SK-N-SH (cell line): ENCODE data around the gene SLC6A9. TPM values are rescaled to one million over a fixed set of nuclear protein-coding genes. Genes with fewer than 3 reads are reported as not detected.

Experiments used
- CTCF ChIA-PET: fragments of 300-600, 350-600 bp; formaldehyde crosslinking; extraction: SDS; loops from one replicate; lab custom pipeline; 2021; lab: Yijun Ruan, JAX
- POLR2A ChIA-PET: fragments of 350-600 bp; sonication (Branson Sonifier 250); formaldehyde crosslinking; extraction: SDS; loops from one replicate; lab custom pipeline; 2020; ENCODE audit warnings: antibody characterized with exemption, inconsistent platforms; lab: Yijun Ruan, JAX
- DNase-seq: peaks from one replicate; pipeline ENCODE4 v3.0.0; 2012
- H2AFZ ChIP-seq: fragments of 200-600 bp; sonication (generic); 2 replicates; pipeline ENCODE4 v1.8.1; 2016; ENCODE audit warnings: antibody characterized with exemption, mild to moderate bottlenecking, low read depth
- H3F3A ChIP-seq: fragments of 200-600 bp; sonication (generic); replicated peaks from 2 replicates; pipeline ENCODE3; 2016; ENCODE audit warnings: antibody characterized with exemption, mild to moderate bottlenecking; ENCODE audit not compliant: insufficient read depth
- H3K27ac ChIP-seq, 2 experiments: fragments of 200-500 bp in 1 of 2; fragments of 200-600 bp in 1 of 2; sonication (Bioruptor generic) in 1 of 2; sonication (generic), shearing (Covaris generic) in 1 of 2; 2 replicates each; pipeline versions ENCODE4 v1.5.1 to v1.6.1; 2014 to 2016; ENCODE audit warnings: low read depth in 2 of 2, inconsistent platforms in 1 of 2, low read length in 1 of 2, mild to moderate bottlenecking in 1 of 2, mixed read lengths in 1 of 2
- H3K27me3 ChIP-seq: fragments of 200-600 bp; sonication (generic), shearing (Covaris generic); 2 replicates; pipeline ENCODE4 v1.6.1; 2016; ENCODE audit warnings: mixed run types; ENCODE audit not compliant: insufficient read depth
- H3K36me3 ChIP-seq, 2 experiments: fragments of 200-500 bp in 1 of 2; fragments of 200-600 bp in 1 of 2; sonication (Bioruptor generic) in 1 of 2; sonication (generic) in 1 of 2; replicated peaks in 1 of 2; 2 replicates each; pipeline versions ENCODE3 to v1.5.1; 2014 to 2016; ENCODE audit warnings: low read length in 1 of 2, mild to moderate bottlenecking in 1 of 2; ENCODE audit not compliant: insufficient read depth in 2 of 2, control insufficient read depth in 1 of 2
- H3K4me1 ChIP-seq, 2 experiments: fragments of 200-500 bp in 1 of 2; fragments of 200-600 bp in 1 of 2; sonication (Bioruptor generic) in 1 of 2; sonication (generic), shearing (Covaris generic) in 1 of 2; 2 replicates each; pipeline versions ENCODE4 v1.5.1 to v1.6.1; 2014 to 2016; ENCODE audit warnings: low read depth in 1 of 2, low read length in 1 of 2, mixed run types in 1 of 2; ENCODE audit not compliant: insufficient read depth in 2 of 2, control insufficient read depth in 1 of 2
- H3K4me2 ChIP-seq: fragments of 200-600 bp; sonication (generic), shearing (Covaris generic); 2 replicates; pipeline ENCODE4 v1.6.1; 2017; ENCODE audit warnings: mixed run types
- H3K4me3 ChIP-seq, 2 experiments: fragments of 200-500 bp in 1 of 2; fragments of 200-600 bp in 1 of 2; sonication (Bioruptor generic) in 1 of 2; sonication (generic), shearing (Covaris generic) in 1 of 2; 2 replicates each; pipeline versions ENCODE4 v1.5.1 to v1.8.1; 2014 to 2016; ENCODE audit warnings: low read depth in 2 of 2, inconsistent platforms in 1 of 2, low read length in 1 of 2, mild to moderate bottlenecking in 1 of 2, mixed read lengths in 1 of 2, moderate library complexity in 1 of 2
- H3K79me2 ChIP-seq: fragments of 200-600 bp; sonication (generic); 2 replicates; pipeline ENCODE4 v1.8.1; 2017; ENCODE audit warnings: mild to moderate bottlenecking; ENCODE audit not compliant: insufficient read depth
- H3K9ac ChIP-seq: fragments of 200-600 bp; sonication (generic); 2 replicates; pipeline ENCODE4 v1.6.1; 2017; ENCODE audit warnings: mixed run types
- H3K9me2 ChIP-seq: fragments of 200-600 bp; sonication (generic); 2 replicates; pipeline ENCODE4 v1.6.1; 2017; ENCODE audit warnings: mixed run types
- H3K9me3 ChIP-seq: fragments of 200-600 bp; sonication (generic); 2 replicates; pipeline ENCODE4 v1.6.1; 2017; ENCODE audit warnings: mixed run types, mild to moderate bottlenecking, moderate library complexity
- H4K20me1 ChIP-seq: fragments of 200-600 bp; sonication (generic); 2 replicates; pipeline ENCODE4 v1.6.1; 2017; ENCODE audit warnings: mild to moderate bottlenecking, mixed run types; ENCODE audit not compliant: insufficient read depth
- CHD2 ChIP-seq: fragments of 150-350 bp; IDR thresholded peaks from 2 replicates; pipeline ENCODE4 v1.6.1; 2018; ENCODE audit warnings: low read length; ENCODE audit not compliant: partially characterized antibody
- CTCF ChIP-seq: fragments of 200-600 bp; sonication (generic); IDR thresholded peaks from 2 replicates; pipeline ENCODE4 v1.6.1; 2017; ENCODE audit warnings: antibody characterized with exemption, mild to moderate bottlenecking, moderate library complexity
- EZH2phosphoT487 ChIP-seq: fragments of 200-600 bp; sonication (generic); IDR thresholded peaks from 2 replicates; pipeline ENCODE4 v1.6.1; 2017; ENCODE audit warnings: low read depth, mixed run types, mild to moderate bottlenecking, antibody characterized with exemption, moderate library complexity, borderline replicate concordance
- FOSL2 ChIP-seq: IDR thresholded peaks from 2 replicates; pipeline ENCODE4 v1.4.0; 2012; ENCODE audit warnings: low read depth, mild to moderate bottlenecking, moderate library complexity, borderline replicate concordance
- FOXM1 ChIP-seq: IDR thresholded peaks from 2 replicates; pipeline ENCODE4 v1.4.0; 2012; ENCODE audit warnings: low read depth, mild to moderate bottlenecking
- GATA2 ChIP-seq: sonication (generic); formaldehyde crosslinking; IDR thresholded peaks from 2 replicates; pipeline ENCODE4 v1.5.0; 2020; ENCODE audit warnings: mild to moderate bottlenecking, missing genetic modification reagents
- JUND ChIP-seq: IDR thresholded peaks from 2 replicates; pipeline ENCODE4 v1.4.0; 2012
- MXI1 ChIP-seq: IDR thresholded peaks from 2 replicates; pipeline ENCODE4 v1.6.1; 2012; ENCODE audit warnings: mild to moderate bottlenecking, low read depth, low read length, improper control_type of control experiment
- NRF1 ChIP-seq: IDR thresholded peaks from 2 replicates; pipeline ENCODE4 v1.6.1; 2012; ENCODE audit warnings: low read depth, mild to moderate bottlenecking, low read length
- PBX3 ChIP-seq: IDR thresholded peaks from 2 replicates; pipeline ENCODE4; 2012
- POLR2AphosphoS5 ChIP-seq: IDR thresholded peaks from 2 replicates; pipeline ENCODE4 v1.6.1; 2012; ENCODE audit warnings: low read depth, low read length
- RCOR1 ChIP-seq: fragments of 150-350 bp; IDR thresholded peaks from 2 replicates; pipeline ENCODE4 v1.6.1; 2017; ENCODE audit warnings: antibody characterized with exemption, low read length
- RFX5 ChIP-seq: IDR thresholded peaks from 2 replicates; pipeline ENCODE4 v1.6.1; 2012; ENCODE audit warnings: mild to moderate bottlenecking, improper control_type of control experiment, low read length
- SIN3A ChIP-seq: IDR thresholded peaks from 2 replicates; pipeline ENCODE4 v1.6.1; 2012; ENCODE audit warnings: low read depth, mild to moderate bottlenecking, low read length, moderate library complexity, borderline replicate concordance
- SMC3 ChIP-seq: IDR thresholded peaks from 2 replicates; pipeline ENCODE4 v1.6.1; 2012; ENCODE audit warnings: low read depth, low read length, improper control_type of control experiment
- TAF1 ChIP-seq: IDR thresholded peaks from 2 replicates; pipeline ENCODE4 v1.6.1; 2012; ENCODE audit warnings: low read depth, mild to moderate bottlenecking, low read length, moderate library complexity, borderline replicate concordance
- USF1 ChIP-seq: IDR thresholded peaks from 2 replicates; pipeline ENCODE4 v1.4.0; 2012; ENCODE audit warnings: low read depth, borderline replicate concordance
- USF2 ChIP-seq: fragments of 150-350 bp; IDR thresholded peaks from 2 replicates; pipeline ENCODE4 v1.6.1; 2017; ENCODE audit warnings: antibody characterized with exemption, low read length, low read depth, borderline replicate concordance
- WGBS: methylation state at CpG from one replicate; pipeline ENCODE4 v1.1.6; 2017; ENCODE audit warnings: low lambda C conversion rate; 5-methylcytosine and 5-hydroxymethylcytosine counted together
- polyA plus RNA-seq, 3 experiments: library from polyadenylated mRNA; depleted of rRNA; stranded (reverse); fragments of >200 nt; gene quantifications; 2 replicates each; pipeline ENCODE4 v1.2.3, GENCODE V29; 2012

The SLC6A9 gene
- polyA plus RNA-seq, 1 of the 3 experiments (the other 2 are of a cell fraction): 3.9 TPM

- Histone ChIP-seq H3K4me3 (no peak overlapping the region), H3K36me3 (no peaks in the 10 kb centered on the region), H3K27me3 (no peaks in the 10 kb centered on the region), H3K4me2 (no peak overlapping the region), H2AFZ (no peak overlapping the region), H3F3A (no peaks in the 10 kb centered on the region), H3K79me2 (no peaks in the 10 kb centered on the region), H3K9me3 (no peaks in the 10 kb centered on the region), H3K27ac (no peak overlapping the region; a peak in 1 of 4 replicates), H3K9me2 (no peaks in the 10 kb centered on the region), H4K20me1 (no peaks in the 10 kb centered on the region), H3K9ac (no peak overlapping the region), H3K4me1 (peaks cover 0 to 52% of the 10 kb centered on the region in 2 experiments; a peak in 2 of 4 replicates)
- ChIA-PET CTCF (interaction anchor here (0.7 to 20.6 kb wide), 5 partner anchors 26 to 731 kb away, joined by 3 to 598 read pairs (median 3); partner anchors contain the start of genes RNU5D-1 and SLC6A9), POLR2A (no interaction called here)
- no peak for DNase-seq
- WGBS: 77% methylated on average over 3 of the region's 8 CpGs
- TF ChIP-seq RCOR1 (no peak), SMC3 (no peak), USF2 (no peak), JUND (no peak), RFX5 (no peak), FOSL2 (no peak), CTCF (no peak), SIN3A (no peak), FOXM1 (no peak), NRF1 (no peak), USF1 (no peak), EZH2phosphoT487 (no peak), POLR2AphosphoS5 (no peak), MXI1 (no peak), TAF1 (no peak), PBX3 (no peak), CHD2 (no peak), GATA2 (CRISPR knock-in tag) (no peak)
These were observed 31.1 kb downstream of the SLC6A9 start for GRCh38 chr1:44000122-44000665.
